Measurements from ENCODE around the gene DHRS2.

- TF ChIP-seq, protein P1, sequence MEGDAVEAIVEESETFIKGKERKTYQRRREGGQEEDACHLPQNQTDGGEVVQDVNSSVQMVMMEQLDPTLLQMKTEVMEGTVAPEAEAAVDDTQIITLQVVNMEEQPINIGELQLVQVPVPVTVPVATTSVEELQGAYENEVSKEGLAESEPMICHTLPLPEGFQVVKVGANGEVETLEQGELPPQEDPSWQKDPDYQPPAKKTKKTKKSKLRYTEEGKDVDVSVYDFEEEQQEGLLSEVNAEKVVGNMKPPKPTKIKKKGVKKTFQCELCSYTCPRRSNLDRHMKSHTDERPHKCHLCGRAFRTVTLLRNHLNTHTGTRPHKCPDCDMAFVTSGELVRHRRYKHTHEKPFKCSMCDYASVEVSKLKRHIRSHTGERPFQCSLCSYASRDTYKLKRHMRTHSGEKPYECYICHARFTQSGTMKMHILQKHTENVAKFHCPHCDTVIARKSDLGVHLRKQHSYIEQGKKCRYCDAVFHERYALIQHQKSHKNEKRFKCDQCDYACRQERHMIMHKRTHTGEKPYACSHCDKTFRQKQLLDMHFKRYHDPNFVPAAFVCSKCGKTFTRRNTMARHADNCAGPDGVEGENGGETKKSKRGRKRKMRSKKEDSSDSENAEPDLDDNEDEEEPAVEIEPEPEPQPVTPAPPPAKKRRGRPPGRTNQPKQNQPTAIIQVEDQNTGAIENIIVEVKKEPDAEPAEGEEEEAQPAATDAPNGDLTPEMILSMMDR (optimal IDR thresholded peaks at IDR 0.05 in 1 of 3, IDR thresholded peaks at IDR 0.05 in 1 of 3, conservative IDR thresholded peaks at IDR 0.05 in 1 of 3; ENCODE audit: extremely low read depth in 1 of 3, insufficient read depth in 2 of 3, low read length in 3 of 3) = no peak
- no peak for TF ChIP-seq EZH2 (IDR thresholded peaks at IDR 0.05; ENCODE audit: low read length)
Measured at GRCh38 chr14:23618415-23618988, 17.7 kb upstream of the DHRS2 start.

All from keratinocyte (primary cell).